PFSK-1 (cell line): ENCODE results near the gene ACADVL.

Source experiments
- FOXP2 ChIP-seq: optimal IDR thresholded peaks from 2 replicates; pipeline ENCODE3; 2011; ENCODE audit warnings: borderline replicate concordance, control low read depth, inconsistent platforms; ENCODE audit not compliant: insufficient read depth; ENCODE audit errors: extremely low read length, extremely low read depth
- POLR2AphosphoS5 ChIP-seq: IDR thresholded peaks from 2 replicates; pipeline ENCODE4 v1.6.1; 2012; ENCODE audit warnings: low read depth, mild to moderate bottlenecking, control low read depth, low read length, moderate library complexity
- SIN3A ChIP-seq: IDR thresholded peaks from 2 replicates; pipeline ENCODE4 v1.6.1; 2012; ENCODE audit warnings: mild to moderate bottlenecking, low read length, moderate library complexity, borderline replicate concordance; ENCODE audit not compliant: insufficient read depth
- TAF1 ChIP-seq: IDR thresholded peaks from 2 replicates; pipeline ENCODE4 v1.6.1; 2012; ENCODE audit warnings: low read length, control low read depth, borderline replicate concordance; ENCODE audit not compliant: insufficient read depth
- TF ChIP-seq, protein P1 (sequence below), 2 experiments: IDR thresholded peaks; 2 replicates each; pipeline versions ENCODE4 v1.6.1 to v1.8.0; 2011 to 2012; ENCODE audit warnings: low read depth in 2 of 2, low read length in 2 of 2, control low read depth in 1 of 2, inconsistent platforms in 1 of 2, mild to moderate bottlenecking in 1 of 2, moderate library complexity in 1 of 2; ENCODE audit not compliant: insufficient read depth in 1 of 2

ACADVL gene

DNA sequence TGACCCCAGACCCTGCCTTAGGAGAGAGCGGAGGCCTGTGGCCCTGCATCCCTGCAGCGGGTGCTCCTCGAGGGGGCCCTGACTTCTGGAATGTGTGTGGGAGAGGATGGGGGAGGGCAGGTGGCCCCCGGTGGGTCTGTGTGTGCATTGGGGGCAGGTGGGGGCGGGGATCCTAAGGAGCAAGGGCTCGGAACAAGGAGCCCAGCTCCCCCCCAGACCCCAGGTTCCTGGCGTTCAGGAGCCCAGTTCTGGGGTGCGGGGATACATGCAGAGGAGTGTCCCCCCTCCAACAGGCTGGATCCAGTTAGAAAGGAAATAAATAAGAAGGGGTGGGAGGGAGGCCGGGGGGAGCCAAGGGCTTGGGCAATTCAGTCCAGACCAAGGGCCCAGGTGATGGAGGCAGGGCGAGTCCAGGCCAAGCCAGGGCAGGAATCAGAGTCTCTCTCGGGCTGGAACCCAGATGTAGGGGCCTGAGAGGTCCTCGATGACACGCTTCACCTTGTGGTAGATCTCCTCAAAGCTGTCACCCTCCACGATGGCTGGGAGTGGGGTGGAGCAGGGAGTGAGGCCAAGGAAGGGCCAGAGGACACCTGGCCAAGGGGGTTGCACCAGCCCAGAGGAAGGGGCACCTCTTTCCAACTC, 29.3 kb upstream of the ACADVL start:
- TF ChIP-seq FOXP2 = no peak

DNA sequence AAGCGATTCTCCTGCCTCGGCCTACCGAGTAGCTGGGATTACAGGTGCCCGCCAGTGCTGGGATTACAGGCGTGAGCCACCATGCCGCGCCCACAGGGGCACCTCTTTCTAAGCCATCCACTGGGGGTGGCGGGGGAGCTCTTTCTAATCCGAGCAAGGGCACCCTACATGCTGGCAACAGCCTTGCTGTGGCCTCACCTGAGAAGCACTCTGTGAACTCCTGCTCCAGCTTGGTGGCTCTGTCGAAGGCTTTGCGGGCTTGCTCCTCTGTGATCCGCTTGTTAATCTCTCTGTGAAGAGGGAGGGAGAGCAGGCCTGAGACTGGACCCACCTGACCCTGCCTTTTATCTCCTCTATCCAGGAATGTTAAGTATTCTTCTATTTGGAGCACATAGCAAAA, 28.7 kb upstream of the ACADVL start:
- TF ChIP-seq TAF1 (no peak), POLR2AphosphoS5 (no peak), SIN3A (no peak), FOXP2 (no peak)
- TF ChIP-seq, protein P1, sequence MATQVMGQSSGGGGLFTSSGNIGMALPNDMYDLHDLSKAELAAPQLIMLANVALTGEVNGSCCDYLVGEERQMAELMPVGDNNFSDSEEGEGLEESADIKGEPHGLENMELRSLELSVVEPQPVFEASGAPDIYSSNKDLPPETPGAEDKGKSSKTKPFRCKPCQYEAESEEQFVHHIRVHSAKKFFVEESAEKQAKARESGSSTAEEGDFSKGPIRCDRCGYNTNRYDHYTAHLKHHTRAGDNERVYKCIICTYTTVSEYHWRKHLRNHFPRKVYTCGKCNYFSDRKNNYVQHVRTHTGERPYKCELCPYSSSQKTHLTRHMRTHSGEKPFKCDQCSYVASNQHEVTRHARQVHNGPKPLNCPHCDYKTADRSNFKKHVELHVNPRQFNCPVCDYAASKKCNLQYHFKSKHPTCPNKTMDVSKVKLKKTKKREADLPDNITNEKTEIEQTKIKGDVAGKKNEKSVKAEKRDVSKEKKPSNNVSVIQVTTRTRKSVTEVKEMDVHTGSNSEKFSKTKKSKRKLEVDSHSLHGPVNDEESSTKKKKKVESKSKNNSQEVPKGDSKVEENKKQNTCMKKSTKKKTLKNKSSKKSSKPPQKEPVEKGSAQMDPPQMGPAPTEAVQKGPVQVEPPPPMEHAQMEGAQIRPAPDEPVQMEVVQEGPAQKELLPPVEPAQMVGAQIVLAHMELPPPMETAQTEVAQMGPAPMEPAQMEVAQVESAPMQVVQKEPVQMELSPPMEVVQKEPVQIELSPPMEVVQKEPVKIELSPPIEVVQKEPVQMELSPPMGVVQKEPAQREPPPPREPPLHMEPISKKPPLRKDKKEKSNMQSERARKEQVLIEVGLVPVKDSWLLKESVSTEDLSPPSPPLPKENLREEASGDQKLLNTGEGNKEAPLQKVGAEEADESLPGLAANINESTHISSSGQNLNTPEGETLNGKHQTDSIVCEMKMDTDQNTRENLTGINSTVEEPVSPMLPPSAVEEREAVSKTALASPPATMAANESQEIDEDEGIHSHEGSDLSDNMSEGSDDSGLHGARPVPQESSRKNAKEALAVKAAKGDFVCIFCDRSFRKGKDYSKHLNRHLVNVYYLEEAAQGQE (IDR thresholded peaks at IDR 0.05; ENCODE audit: insufficient read depth in 1 of 2, low read depth in 2 of 2, low read length in 2 of 2) = no peak

DNA sequence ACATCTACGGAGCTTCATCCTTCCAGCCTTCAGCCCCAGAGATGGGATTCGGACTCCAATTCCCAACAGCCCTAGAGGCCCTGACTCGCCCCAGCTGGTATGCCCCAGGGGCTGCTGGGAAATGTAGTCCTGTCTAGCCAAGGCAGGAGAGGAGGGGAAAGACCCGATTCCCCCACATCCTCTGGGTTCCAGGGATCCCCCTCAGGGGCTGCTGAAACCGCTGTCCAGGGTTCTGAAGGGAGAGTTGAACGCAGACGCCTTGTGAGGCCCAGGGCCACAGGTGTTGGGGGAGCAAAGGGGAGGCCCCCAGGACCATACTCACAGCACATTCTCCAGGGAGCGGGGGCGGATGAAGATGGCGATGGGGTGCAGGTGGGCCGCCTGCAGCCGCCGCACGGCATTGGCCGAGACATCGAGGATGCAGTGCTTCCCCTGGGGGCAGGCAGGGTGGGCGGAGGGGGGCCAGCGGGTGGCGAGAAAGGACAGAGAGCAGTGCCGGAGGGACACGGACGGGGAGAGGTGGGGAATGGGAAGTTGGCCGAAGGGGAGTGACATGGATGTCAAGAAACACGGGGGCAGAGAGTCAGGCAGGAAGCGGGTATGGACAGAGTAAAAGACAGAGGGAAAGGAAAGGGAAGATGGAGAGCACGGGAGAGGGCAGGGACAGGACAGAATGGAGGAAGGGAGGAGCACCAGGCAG, 28.0 kb upstream of the ACADVL start:
- TF ChIP-seq, protein P1 (IDR thresholded peaks at IDR 0.05; ENCODE audit: insufficient read depth in 1 of 2, low read depth in 2 of 2, low read length in 2 of 2) = peak; percentile 71 to 87
- no peak for TF ChIP-seq TAF1

DNA sequence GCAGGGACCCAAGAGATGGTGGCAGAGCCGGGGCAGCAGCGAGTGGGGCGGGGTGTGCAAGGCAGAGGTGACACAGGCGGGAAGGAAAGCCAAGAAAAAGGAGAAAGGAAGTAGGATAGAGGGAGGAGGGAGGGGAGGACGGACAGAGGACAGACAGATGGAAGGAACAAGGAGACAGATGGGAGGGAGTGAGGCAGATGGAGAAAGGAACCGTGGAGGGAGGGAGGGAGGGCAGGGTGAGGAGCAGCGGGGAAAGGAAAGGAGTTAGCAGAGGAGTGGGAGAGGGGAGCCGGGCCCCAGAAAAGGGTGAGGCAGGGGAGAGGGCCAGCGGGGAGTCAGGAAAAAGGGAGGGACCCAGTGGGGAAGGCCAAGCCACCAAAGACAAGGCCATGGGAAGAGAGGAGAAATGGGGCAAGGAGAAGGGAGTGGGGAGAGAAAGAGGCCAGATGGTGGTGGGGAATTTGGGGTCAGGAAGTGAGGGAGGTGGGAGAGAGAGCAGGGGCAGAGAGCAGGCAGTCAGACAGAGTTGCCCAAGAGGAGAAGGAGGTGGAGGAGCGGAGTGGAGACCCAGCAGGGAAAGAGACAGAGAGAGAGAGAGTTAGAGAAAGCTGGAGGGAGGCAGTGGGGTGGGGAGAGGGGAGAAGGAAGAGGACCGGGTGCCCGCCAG, 27.3 kb upstream of the ACADVL start:
- TF ChIP-seq, protein P1 (IDR thresholded peaks at IDR 0.05; ENCODE audit: insufficient read depth in 1 of 2, low read depth in 2 of 2, low read length in 2 of 2) = no peak
- TF ChIP-seq POLR2AphosphoS5 (no peak), TAF1 (no peak), SIN3A (no peak), FOXP2 (no peak)

DNA sequence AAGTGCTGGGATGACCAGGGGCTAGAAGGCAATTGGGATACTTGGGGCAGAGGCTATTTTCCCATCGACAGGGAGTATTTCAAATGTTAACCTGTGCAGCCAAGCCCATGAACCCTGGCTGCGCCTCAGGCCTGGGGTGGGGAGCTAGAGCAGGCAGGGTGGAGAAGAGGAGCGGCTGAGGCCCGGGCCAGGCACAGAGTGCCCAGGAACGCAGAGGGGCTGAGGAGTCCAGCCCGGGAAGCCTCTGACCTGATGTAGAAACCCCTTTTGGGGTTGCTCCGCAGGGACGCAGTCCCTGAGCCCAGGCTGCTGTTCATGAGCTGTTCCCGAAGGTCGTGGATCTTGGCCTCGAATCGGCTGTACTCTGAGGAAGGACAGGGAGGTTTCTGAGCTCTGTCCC, 23.8 kb upstream of the ACADVL start:
- TF ChIP-seq POLR2AphosphoS5 (no peak), TAF1 (no peak), FOXP2 (no peak), SIN3A (no peak)
- TF ChIP-seq, protein P1 (IDR thresholded peaks at IDR 0.05; ENCODE audit: insufficient read depth in 1 of 2, low read depth in 2 of 2, low read length in 2 of 2) = no peak
